Measurements from ENCODE around the gene SLC25A14.
A peak's percentile ranks its signal among the peaks of the same experiment; 100 is the strongest.

SLC25A14 gene

GRCh38 chrX:130378024-130378669 is 38.4 kb downstream of the SLC25A14 start:
- no peak for DNase-seq (ENCODE audit: low read depth in 3 of 3)

- no peak for DNase-seq (ENCODE audit: low read depth in 3 of 3)
Observed at GRCh38 chrX:130385520-130385919, 45.8 kb downstream of the SLC25A14 start, which contains the start of gene GPR119. Gene GPR119 (minus strand): TSS chrX:130385674. CDS start chrX:130385447, 227 bp downstream.

GRCh38 chrX:130386408-130386808 is 46.7 kb downstream of the SLC25A14 start:
- DNase-seq (ENCODE audit: low read depth in 3 of 3), result no peak

- no peak for DNase-seq (ENCODE audit: low read depth in 3 of 3)
Observed at GRCh38 chrX:130393451-130394074, 53.8 kb downstream of the SLC25A14 start.

GRCh38 chrX:130395341-130395740 is 55.6 kb downstream of the SLC25A14 start:
- no peak for DNase-seq (ENCODE audit: low read depth in 3 of 3)

GRCh38 chrX:130401415-130402207 is 61.9 kb downstream of the SLC25A14 start, which contains the start of gene RBMX2:
Gene RBMX2 (plus strand): TSS chrX:130401987. CDS start chrX:130402033, 46 bp downstream.
- DNase-seq (ENCODE audit: low read depth in 3 of 3), result peak; percentile 36 to 66 (median 47)

GRCh38 chrX:130402208-130402684 is 62.5 kb downstream of the SLC25A14 start:
- DNase-seq (ENCODE audit: low read depth in 3 of 3), result no peak

GRCh38 chrX:130413415-130413814 is 73.7 kb downstream of the SLC25A14 start:
- DNase-seq (ENCODE audit: low read depth in 3 of 3), result no peak

GRCh38 chrX:130414800-130415199 is 75.1 kb downstream of the SLC25A14 start:
- DNase-seq (ENCODE audit: low read depth in 3 of 3), result no peak

- no peak for DNase-seq (ENCODE audit: low read depth in 3 of 3)
Observed at GRCh38 chrX:130415201-130415600, 75.5 kb downstream of the SLC25A14 start.

GRCh38 chrX:130416785-130417184 is 77.1 kb downstream of the SLC25A14 start:
- DNase-seq (ENCODE audit: low read depth in 3 of 3), result no peak

- DNase-seq (ENCODE audit: low read depth in 3 of 3), result no peak
Observed at GRCh38 chrX:130418066-130418465, 78.3 kb downstream of the SLC25A14 start.

- DNase-seq (ENCODE audit: low read depth in 3 of 3), result no peak
Observed at GRCh38 chrX:130418740-130419139, 79.0 kb downstream of the SLC25A14 start.

- DNase-seq (ENCODE audit: low read depth in 3 of 3), result no peak
Observed at GRCh38 chrX:130419263-130419662, 79.5 kb downstream of the SLC25A14 start.

Measured in stimulated activated CD4-positive, alpha-beta T cell treated with anti-CD3 and anti-CD28 coated beads, TNF-alpha, amount 100 ng/mL, for 24 hours (primary cell).